Stimulated activated CD8-positive, alpha-beta memory T cell treated with anti-CD3 and anti-CD28 coated beads, Interleukin-2, amount 100 ng/mL, for 1 hour (primary cell): ENCODE data around the gene ABI3.
"Not testable (repeated sequence)": the region's sequence is repeated elsewhere in the genome, so short reads cannot be mapped to it uniquely, and the experiment has no call there.

Experiments
- DNase-seq, 2 donors: peaks; one replicate each; pipeline ENCODE4 v3.0.0-alpha.2; 2020; ENCODE audit warnings: low read depth in 2 of 2

The ABI3 gene, protein sequence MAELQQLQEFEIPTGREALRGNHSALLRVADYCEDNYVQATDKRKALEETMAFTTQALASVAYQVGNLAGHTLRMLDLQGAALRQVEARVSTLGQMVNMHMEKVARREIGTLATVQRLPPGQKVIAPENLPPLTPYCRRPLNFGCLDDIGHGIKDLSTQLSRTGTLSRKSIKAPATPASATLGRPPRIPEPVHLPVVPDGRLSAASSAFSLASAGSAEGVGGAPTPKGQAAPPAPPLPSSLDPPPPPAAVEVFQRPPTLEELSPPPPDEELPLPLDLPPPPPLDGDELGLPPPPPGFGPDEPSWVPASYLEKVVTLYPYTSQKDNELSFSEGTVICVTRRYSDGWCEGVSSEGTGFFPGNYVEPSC

DNA sequence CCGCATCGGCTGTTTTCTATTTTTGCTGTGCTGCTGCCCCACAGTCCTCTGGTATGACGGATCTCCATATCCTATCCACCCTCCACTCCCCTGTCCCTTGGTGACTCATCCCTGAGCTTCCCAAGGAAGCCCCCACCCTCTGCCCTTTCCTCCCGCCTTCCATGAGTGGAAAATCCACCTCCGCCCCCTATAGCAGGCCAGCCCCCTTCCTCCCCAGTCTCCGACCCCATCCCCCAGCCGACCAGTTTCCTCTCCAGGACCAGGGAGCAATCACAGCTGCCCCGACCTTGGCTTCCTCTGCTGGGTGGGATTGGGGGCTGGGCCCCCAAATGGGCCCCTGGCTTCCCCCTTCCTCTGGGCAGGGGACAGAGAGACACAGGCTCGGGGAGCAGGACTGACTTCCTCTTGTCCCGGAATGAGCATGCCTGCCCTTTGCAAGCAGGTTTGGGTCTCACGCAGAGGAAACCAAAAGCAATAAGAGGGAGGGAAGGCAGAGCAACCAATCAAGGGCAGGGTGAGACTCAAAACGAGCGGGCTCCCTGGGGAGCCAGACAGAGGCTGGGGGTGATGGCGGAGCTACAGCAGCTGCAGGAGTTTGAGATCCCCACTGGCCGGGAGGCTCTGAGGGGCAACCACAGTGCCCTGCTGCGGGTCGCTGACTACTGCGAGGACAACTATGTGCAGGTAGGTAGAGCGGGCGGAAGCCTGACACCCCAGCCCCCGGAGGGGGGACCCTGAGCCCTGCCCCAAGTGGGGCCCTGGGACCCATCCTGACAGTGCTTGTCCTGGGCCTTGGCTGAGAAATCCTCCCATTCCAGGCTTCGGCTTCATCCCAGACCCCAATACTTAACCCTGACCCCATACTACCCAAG is at the start of gene ABI3, which contains the start of gene GNGT2:
TSS of gene ABI3 (plus strand) at position 550 of the 872 bp plus-strand sequence. CDS start at position 568, 18 bp downstream.
TSS of gene GNGT2 (minus strand) at position 417 of the 872 bp plus-strand sequence. CDS start 3,152 bp downstream, outside the sequence.
- no peak for DNase-seq

DNA sequence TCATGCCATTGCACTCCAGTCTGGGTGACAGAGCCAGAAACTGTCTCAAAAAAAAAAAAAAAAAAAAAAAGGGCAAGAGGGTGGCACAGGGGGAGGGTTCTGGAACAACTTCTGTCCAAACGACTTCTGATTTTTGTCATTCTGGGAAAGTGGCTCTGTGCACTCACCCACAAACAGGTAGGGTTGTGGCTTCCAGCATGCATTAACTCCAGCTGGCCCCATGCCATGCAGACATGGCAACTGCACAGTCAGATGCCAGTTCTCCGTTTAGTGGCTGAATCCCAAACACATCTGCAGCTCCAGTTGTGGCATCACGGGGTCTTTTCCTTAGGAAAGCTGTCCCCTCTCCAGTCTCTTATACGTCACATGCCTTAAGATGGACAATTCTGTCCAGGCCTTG is 47.6 kb upstream of the ABI3 start:
- no peak for DNase-seq

DNA sequence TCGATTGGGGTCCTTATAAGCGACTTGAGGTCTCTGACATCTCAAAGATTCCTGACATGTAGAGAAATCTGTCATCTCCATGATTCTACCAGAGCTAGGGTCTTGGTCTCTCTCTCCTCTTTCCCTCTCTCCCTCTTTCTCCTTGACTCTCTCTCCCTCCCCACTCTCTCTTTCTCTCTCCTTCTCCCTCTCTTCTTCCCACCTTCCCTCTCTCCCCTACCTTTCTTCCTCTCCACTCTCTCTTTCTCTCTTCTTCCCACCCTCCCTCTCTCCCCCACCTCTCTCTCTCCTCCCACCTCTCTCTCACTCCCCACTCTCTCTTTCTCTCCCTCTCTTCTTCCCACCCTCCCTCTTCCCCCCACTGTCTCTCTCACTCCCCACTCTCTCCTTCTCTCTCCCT is 45.4 kb upstream of the ABI3 start:
- DNase-seq: no peak

DNA sequence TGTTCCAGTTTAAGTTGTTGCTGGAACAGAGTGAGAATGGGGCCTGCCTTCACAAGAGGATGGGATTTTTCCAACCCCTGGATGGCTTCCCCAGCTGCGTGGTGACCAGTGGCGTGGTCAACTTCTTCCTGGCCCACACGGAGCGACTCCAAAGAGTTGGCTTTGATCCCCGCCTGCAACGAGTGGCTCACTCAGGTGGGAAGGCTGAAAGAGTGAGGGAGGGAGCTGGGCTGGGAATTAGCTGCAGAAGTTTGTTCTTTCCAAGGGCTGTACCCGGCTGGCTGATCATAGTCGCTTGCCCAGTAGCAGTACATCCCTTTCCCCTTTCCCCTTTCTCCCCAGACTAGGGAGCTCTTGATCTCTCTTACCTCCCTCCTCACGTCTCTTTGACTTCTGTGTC is 41.8 kb upstream of the ABI3 start:
- DNase-seq: no peak

DNA sequence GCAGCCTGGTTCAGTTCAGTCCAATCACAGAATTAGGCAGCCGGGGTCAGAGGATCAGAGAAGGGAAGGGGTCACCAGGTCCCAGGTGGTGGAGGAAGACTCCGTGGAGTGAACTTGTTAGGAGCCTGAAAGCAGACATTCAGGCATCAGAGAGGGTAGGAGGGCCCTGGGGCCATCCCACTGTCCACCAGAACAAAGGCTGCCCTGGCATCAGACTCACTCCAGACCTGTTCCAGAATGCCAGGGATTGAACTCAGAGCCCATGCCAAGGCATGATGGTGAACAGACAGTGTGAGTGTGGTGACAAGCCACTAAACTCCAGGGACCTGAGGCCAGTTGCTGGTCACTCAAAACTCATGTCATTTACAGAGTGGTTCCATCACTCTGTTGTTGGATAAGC is 40.3 kb upstream of the ABI3 start:
- DNase-seq: no peak

DNA sequence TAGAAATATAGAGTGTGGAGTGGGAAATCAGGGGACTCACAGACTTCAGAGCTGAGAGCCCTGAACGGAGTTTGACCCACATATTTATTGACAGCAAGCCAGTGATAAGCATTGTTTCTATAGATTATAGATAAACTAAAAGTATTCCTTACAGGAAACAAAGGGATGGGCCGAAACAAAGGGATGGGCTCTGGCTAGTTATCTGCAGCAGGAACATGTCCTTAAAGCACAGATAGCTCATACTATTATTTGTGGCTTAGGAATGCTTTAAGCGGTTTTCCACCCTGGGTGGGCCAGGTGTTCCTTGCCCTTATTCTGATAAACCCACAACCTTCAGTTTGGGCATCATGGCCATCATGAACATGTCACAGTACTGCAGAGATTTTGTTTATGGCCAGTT is 39.8 kb upstream of the ABI3 start:
- not testable (repeated sequence) for DNase-seq

DNA sequence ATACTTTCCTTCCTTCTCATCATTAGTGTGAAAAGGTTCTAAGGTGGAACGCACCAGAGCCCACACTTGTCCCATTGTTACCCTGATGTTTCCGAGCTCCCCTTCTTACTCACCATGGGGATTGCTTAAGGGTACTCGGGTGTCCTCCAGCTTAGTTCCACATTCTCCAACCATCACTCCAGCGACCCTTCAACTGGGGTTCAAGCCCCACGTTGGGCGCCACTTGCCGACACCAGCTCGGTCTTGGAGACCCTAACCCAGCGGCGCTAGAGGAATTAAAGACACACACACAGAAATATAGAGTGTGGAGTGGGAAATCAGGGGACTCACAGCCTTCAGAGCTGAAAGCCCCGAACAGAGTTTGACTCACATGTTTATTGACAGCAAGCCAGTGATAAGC is 34.5 kb upstream of the ABI3 start:
- not testable (repeated sequence) for DNase-seq

DNA sequence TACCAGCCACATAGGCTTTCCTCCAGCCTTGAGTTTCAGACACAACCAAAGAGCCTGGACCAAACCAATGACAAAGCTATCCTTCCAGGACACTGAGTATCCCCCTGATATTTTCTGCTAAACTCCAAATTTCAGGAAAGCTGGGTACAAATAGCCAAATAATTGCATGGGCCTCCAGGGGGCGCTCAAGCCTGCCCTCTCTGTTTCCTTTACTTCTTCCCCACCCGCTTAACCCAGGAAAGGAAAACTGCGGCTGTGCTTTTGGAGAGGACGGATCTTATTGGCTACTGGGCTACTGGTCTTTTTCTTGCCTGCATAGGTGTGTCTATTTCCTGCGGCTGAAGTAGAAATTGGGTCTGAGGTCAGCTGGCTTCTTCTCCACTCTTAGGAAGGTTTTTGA is 30.2 kb upstream of the ABI3 start:
- peak; percentile 24 to 43 for DNase-seq

DNA sequence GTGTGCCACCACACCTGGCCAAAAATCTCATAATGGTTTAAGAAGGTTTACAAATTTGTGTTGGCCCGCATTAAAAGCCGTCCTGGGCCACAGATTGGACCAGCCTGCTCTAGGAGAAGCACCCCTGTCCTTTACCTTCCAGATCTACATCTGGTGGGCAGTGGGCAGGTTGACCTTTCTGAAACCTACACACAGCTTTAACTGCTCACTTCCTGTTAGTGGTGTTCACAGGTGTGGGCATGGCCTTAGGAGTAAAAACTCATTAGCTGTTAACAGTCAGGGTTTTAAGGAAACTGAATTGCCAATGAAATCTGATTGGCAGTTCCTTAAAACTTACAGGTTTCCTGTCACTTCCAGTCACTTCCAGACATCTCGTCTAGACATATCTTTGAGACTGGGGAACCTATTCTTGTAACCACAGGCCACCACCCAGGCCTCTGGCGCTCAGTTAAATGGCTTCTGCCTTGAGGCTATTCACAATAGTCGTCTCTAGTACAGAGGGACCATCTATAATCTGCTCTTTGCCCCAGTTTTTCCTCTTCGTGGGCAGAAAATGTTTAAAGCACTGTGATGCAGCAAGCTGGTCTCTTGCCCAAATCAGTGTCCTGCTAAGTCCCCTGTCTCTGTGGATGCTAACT is 29.4 kb upstream of the ABI3 start:
- no peak for DNase-seq

DNA sequence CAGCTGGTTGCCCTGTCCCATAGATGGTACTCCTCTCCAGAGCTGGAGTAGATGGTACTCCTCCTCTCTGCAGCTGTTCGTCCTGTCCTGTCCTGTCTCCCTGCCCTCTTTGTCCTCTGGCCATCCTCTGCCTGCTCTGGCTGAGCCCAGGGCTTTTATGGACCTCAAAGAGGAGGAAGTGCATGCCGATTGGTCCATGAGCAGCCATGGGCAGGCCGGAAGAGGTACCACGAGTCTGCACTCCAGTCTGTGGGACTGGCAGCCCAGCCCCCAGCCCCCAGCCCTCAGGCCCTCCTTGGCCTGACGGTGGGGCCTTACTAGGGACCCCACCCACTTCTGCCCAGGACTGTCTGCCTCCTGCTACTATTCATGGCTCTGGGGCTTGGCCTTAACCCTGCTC is 27.2 kb upstream of the ABI3 start:
- DNase-seq: no peak

DNA sequence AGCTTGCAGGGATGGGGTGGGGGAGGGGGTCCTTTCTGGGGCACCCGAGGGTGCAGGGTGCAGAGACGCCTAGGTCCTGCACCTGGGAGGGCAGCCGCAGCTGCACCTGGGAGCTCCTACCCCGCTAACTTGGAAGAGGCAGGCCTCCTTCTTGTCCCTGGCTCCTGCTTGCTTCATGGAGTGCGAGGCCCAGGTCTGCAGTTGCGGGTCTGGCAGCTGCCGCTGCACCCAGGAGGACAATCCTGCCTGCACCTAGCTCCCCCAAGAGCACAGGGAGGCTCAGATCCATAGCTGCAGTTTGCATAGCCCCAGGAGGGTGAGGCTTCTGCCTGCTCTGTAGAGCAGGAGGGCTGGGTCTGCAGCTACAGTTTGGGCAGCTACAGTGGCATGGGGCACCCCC is 26.7 kb upstream of the ABI3 start:
- DNase-seq: no peak

DNA sequence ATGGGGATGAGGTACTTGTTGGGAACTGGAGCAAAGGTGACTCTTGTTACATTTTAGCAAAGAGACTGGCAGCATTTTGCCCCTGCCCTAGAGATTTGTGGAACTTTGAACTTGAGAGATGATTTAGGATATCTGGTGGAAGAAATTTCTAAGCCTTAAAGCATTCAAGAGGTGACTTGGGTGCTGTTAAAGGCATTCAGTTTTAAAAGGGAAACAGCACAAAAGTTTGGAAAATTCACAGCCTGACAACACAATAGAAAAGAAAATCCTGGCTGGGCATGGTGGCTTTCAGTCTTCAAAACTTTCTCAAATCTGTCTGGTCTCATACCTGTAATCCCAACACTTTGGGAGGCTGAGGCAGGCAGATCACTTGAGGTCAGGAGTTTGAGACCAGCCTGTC is 26.0 kb upstream of the ABI3 start:
- DNase-seq: not testable (repeated sequence)

DNA sequence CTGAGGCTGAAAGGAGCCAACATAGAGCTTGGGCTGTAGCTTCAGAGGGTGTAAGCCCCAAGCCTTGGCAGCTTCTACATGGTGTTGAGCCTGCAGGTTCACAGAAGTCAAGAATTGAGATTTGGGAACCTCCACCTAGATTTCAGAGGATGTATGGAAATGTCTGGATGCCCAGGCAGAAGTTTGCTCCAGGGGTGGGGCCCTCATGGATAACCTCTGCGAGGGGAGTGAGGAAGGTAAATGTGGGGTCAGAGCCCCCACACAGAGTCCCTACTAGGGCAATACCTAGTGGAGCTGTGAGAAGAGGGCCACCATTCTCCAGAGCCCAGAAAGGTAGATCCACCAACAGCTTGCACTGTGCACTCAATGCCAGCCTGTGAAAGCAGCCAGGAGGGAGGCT is 25.1 kb upstream of the ABI3 start:
- not testable (repeated sequence) for DNase-seq

DNA sequence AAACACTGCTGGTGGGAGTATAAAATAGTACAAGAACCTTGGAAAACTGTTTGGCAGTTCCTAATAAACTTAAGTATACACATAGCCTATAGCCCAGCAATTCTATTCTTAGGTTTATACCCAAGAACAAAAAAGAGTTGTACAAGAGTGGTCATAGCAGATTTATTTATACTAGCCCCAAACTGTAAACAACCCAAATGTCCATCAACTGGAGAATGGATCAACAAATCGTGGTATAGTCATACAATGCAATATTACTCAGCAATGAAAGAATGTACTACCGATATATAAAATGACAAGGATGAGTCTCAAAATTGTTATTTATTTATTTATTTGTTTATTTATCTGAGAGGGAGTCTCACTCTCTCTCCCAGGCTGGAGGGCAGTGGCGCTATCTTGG is 23.2 kb upstream of the ABI3 start:
- DNase-seq: no peak

DNA sequence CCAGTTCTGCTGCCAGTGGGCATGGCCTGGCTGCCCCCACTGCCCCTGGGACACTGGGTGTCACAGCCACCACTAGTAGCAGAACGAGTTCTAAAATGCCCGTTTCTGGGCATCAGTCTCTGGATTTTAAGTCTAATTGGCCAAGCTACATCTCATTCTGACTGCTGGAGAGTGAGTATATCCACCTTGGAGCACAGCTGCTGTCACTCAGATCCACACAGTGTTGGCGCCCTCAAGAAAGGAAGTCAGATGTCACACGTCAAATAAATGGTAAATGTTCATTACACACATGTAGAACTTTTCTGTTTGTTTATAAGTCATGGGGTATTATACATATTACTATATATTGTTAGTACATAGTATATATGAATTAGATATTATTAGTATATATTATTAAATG is 19.6 kb upstream of the ABI3 start:
- DNase-seq: no peak

DNA sequence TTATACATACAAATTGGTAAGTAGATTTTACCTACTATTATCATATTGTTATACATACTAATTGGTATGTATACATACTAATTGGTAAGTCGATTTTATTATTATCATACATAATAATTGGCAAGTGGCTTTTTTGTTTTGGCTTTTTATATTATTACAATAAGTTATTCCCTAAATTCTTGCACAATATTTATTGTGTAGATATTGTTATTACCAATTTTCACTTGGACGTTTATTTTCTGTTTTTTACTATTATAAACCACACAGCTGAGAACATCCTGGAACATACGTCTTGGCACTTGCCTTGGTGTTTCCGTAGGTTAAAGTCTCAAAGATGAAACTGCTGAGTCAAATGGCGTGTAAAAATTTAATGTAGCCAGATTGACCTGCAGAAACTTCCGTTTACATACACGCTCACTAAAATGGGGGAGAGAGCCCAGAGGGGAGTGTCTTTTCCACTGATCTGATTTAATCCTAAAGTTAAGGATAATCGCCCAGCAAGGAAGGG is 19.0 kb upstream of the ABI3 start:
- DNase-seq: no peak

DNA sequence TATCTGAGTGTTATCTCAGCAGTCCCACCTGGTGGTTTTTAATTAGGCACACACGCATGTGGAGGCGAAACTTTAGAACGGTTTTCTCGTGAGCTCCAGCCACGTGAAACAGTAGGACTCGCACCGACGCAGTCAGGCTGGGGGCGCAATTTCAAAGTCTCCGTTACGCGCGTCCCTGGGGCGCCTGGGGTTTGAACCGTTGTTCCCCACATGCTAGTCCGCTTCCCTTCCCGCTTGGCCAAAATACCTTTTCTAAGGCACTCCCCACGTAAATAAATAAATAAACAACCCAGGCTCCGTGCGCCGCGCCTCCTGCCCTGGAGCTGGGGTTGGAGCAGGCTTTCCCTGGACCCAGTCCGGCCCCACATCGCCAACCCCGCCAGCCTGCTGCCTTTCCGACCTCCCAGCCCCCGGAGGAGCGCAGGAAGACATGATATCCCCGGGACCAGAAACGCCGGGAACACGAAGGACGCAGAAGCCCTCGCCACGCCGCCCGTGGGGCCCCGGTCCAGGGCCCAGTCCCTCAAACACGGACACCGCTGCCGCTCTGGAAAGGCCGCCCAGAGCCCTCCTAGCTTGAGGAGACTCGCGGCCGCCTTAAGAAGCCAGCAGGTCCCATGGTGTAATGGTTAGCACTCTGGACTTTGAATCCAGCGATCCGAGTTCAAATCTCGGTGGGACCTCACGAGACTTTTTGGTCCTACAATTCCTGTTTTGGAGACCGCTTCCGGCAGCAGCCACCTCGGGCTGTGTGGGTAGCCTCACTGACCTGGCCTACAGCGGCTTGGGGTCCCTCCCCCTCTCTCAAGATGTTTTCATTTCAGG is 18.4 kb upstream of the ABI3 start:
- peak; percentile 84 to 91 for DNase-seq

DNA sequence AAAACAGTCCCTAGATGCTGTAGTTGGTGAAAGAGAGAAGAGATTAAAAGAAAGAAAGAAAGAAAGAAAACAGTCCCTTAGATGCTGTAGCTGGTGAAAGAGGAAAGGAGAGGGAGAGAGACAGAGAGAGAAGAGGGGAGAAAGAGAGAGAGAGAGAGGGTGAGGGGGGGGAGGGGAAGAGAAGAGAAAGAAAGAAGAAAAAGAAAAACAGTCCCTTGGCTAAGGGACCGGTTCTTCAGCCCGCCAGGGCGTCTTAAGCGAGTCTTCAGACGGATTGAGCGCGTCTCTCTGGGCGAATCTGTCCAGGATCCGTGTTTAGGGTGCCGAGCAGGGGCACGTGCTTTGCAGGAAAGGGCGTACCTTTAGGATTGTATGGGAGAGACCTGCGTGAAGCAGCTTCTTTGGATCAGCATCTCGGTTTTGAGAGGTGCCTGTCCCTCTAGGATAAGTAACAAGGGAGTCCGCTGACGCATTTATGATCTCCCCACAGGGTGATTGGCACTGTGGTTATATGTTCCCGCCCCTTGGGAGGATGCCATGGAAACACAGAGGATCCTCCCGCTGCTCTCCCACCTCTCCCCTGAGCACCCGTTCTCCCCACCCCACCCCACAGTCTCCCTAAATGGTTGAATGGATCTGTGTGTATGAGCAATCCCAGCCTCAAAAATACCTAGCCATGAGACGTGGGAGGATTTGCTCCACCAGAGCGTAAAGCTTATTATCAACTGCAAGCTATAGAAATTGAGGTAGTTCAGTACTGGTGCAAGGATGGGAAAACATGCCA is 16.8 kb upstream of the ABI3 start:
- no peak for DNase-seq

DNA sequence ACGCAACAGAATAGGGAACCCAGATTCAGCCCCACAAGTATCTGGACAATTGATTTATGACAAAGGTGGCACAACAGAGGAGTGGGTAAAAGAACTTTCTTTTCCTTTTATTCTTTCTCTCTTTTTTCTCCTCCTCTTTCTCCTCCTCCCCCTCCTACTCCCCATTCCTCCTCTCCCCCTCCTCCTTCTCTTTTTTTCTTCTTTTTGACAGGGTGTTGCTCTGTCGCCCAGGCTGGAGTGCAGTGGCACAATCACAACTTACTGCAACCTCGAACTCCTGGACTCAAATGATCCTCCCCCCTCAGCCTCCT is 16.3 kb upstream of the ABI3 start:
- no peak for DNase-seq

DNA sequence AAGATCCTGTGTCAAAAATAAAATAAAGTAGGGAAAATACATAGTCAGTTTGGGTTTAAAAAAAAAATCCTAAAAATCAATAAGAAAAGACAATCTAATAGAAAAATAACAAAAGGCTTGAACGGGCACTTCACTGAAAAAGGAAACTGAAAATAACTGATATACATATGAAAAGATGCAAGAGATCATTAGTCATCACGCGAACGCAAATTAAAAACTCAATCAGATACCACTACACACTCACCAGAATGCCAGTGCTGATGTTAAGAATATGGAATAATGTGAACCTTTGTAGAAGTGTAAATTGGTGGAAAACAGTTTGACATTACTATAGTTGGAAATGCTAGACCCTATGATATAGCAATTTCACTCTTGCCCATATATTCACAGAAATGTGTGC is 14.8 kb upstream of the ABI3 start:
- no peak for DNase-seq

DNA sequence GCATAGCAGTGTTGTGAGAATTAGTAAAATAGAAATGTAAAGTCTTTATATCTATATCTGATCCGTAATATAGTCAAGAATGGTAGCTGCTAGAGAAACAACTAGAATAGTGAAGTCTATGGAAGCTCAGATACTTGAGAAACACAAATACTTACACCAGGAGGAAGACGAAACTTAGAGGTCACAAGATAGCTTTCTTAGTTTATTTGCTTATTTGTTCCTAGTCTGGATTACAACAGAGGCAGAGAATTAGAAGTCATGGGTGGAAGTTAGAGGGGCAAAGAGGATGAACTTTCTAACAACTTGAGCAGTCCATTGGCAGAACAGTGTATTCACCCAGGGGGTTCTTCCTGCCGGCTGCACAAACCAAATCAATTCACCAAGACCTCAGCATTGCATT is 14.0 kb upstream of the ABI3 start:
- DNase-seq: no peak
